Measurements from ENCODE around the gene PFKFB2.

- no peak for TF ChIP-seq POLR2A (IDR thresholded peaks at IDR 0.05)
- TF ChIP-seq, protein P1, sequence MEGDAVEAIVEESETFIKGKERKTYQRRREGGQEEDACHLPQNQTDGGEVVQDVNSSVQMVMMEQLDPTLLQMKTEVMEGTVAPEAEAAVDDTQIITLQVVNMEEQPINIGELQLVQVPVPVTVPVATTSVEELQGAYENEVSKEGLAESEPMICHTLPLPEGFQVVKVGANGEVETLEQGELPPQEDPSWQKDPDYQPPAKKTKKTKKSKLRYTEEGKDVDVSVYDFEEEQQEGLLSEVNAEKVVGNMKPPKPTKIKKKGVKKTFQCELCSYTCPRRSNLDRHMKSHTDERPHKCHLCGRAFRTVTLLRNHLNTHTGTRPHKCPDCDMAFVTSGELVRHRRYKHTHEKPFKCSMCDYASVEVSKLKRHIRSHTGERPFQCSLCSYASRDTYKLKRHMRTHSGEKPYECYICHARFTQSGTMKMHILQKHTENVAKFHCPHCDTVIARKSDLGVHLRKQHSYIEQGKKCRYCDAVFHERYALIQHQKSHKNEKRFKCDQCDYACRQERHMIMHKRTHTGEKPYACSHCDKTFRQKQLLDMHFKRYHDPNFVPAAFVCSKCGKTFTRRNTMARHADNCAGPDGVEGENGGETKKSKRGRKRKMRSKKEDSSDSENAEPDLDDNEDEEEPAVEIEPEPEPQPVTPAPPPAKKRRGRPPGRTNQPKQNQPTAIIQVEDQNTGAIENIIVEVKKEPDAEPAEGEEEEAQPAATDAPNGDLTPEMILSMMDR (IDR thresholded peaks at IDR 0.05): no peak
Observed at GRCh38 chr1:207076181-207076955, 23.3 kb downstream of the PFKFB2 start.
